HS-5 (cell line): ENCODE measurements around the gene TMEM19.
A peak's percentile ranks its signal among the peaks of the same experiment; 100 is the strongest.

Experiments
- DNase-seq: peaks from one replicate; pipeline ENCODE4 v3.0.0-alpha.2; 2012; ENCODE audit warnings: low read depth

Gene TMEM19

DNA sequence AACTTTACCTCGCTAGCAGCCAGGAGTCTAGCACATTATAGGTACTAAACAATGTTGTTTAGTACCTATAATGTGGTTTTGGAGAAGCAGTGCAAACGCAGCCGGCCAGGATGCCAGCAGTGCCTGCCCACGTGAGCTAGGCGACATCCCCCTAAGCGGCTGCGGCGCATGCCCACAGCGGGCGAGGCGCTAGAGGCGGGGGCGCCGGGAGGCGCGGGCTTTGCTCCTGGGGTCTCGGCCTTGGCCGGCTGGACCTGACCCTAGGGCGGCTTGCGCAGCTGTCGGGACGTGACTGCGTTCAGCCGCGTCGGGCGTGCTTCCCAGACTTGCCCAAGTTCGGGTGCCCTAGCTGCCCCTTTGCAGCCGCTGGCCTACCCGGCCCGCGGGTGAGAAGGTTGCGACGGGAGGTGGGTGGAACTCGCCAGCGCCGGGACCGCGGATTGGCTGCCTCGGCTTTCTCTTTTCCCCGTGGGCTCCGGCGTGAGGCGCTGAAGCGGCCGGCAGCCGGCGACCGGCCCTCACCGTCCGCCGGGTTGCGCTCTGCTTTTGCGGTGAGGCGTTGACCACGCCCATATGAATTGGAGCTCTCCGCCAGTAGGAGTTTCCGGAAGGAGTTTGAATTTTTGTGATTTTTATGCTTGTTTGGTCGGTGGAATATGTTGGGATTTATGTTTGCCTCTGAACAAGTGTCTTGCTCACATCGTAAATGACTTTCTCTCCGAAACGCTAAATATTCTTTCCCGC lies at the start of gene TMEM19:
TSS of gene TMEM19 (plus strand) at position 169 of the 744 bp plus-strand sequence. CDS start 599 bp downstream, outside the sequence.
- peak; percentile 65 for DNase-seq

DNA sequence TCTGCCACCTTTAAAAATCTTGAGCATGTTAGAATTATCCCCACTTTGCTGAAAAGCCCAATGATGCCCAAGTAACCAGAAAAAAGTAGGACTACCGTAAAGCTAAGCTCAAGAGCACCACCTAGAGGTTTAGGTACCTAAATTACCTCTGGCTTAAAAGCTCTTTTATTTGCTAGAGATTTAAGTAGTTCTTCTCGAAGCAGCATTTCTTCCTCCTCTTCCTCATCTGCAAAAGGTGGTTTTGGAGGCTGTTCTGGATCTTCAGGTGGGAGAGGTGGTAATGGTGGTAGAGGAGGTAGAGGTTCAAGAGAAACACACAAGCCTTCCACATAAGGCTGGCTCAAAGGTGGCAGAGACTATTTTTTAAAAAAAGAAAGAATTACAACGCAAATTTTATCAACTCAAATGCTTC lies 49.2 kb upstream of the TMEM19 start:
- DNase-seq = peak; percentile 22

DNA sequence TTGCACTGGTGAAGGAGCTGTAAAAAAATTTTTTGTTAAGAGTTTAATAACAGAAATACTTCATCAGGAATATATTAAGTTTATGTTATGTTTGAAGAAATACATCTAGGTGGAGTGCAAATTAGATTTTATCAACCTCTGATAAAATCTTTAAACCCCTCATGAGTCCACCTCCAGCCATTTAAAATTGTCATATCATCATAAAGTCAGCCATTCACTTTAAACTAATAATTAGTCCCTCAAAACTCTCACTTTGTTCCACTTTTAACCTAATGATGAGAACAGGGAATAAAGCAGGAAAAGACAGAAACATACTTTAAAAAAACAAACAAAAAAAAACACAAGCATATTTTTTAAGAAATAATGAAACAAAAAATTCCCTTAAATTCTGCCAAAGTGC lies 47.4 kb upstream of the TMEM19 start:
- no peak for DNase-seq

DNA sequence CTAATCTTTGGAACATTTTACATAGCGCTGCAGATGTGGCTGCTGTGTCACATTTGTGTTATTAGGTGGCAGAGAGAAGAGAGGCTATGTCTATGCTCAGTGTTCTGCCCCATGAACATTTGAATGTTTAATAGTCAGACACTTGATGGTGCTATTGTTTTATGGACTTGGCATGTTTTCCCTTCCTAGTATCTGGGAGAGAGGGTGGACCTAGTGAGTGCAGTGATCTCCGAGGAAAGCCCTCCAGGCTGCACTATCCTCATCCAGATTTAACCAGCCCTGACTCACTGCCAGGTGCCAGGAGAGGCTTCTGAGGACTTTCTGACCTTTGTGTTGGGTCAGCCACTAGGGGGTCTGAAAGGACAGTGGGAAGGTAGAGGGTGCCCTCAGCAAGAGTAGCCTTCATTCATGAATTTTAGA lies 46.5 kb upstream of the TMEM19 start:
- DNase-seq = no peak

DNA sequence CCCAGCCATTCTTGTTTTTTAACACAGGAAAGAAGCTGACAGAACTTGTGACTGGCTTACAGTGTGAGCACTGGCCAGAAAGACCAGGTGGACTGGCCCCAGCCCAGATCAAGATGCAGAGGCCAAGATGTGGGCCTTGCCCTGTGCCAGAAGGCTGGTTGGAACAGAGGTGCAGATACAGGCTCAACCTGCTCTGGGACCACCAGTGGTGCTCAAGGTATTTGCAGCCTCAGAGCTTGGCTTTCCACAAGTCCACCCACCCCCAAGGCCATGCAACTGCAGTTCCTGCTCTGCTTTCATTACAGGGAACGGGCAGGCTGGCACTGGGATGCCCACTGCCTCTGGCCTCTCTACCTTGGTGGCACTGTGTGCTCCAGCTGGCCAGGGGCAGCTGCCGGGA lies 45.6 kb upstream of the TMEM19 start:
- no peak for DNase-seq

DNA sequence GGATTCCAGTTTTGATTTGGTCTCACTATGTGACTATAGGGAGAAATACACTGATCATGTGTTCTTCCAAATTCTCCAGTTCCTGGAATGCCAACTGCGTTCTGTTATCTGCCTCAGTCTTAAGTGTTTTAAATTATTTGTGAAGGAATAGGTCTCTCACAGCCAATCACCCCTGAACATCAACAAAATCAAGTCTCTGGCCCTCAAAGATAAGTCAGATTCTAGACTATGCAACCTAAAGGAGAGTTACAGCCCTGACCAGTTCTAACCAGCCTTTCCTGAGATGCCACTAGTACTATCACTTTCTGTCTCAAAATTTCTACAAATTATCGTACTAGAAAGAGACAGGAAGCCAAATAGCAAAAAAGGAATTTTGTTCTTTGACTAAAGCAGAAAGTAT lies 44.5 kb upstream of the TMEM19 start:
- no peak for DNase-seq

GRCh38 chr12:71642264-71642663 lies 43.6 kb upstream of the TMEM19 start:
- no peak for DNase-seq

GRCh38 chr12:71645268-71645667 lies 40.6 kb upstream of the TMEM19 start:
- DNase-seq = no peak

DNA sequence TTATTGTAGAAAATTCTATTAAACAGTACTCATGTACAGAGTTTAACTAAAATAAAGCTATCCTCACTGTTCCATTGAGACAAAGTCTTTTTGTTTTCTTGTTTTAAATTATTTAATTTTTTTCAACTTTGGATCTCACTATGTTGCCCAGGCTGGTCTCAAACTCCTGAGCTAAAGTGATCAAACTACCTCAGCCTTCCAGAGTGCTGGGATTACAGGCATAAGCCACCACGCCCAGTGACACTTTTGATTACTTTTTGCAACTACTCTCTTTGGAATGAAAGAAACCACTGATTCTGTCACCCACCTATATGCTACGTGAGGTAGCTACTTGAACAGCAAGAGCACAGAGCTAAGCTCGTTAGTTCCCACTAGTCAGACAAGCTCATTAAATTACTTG lies 39.4 kb upstream of the TMEM19 start:
- DNase-seq = no peak

- DNase-seq = no peak
Measured at GRCh38 chr12:71648537-71648936, 37.3 kb upstream of the TMEM19 start.

GRCh38 chr12:71649401-71649800 lies 36.5 kb upstream of the TMEM19 start:
- no peak for DNase-seq

DNA sequence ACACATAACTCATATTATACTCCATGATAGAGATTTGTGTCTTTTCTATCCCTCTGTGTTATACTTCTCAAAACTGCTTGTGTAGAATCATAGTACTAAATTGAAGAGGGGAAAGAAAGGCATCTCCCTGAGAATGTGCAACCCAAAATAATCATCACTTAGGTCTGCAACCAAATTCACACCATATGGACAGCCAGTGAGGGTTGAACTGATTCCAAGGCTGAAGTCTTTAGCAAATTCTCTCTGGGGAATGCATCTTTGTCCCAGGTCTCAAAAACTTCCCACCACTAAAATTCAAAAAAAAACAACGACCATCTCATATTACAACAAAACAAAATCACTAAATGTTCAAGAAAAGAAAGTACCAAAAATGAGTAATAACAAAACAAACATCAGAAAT lies 33.2 kb upstream of the TMEM19 start:
- no peak for DNase-seq

- no peak for DNase-seq
Measured at GRCh38 chr12:71653137-71653536, 32.7 kb upstream of the TMEM19 start.

GRCh38 chr12:71654200-71654599 lies 31.7 kb upstream of the TMEM19 start:
- DNase-seq = no peak

DNA sequence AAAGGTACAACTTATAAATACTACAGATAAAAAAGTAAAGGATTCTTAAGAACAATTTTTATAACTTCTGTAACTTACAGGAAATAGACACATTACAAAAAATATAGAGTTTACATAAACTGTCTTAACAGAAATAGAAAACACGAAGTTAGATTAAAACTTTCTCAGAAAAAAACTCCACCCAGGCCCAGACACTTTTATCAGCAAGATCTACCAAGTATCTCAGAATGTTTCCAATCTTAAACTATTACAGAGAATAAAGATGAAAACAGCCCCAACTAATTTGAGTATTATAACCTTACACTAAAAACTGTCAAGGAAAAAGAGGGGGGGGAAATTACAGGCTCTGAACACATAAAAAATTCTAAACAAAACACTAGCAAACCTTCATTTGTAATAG lies 30.4 kb upstream of the TMEM19 start:
- DNase-seq = no peak

- no peak for DNase-seq
Measured at GRCh38 chr12:71655907-71656306, 30.0 kb upstream of the TMEM19 start.

GRCh38 chr12:71656740-71657139 lies 29.1 kb upstream of the TMEM19 start:
- DNase-seq = no peak

- DNase-seq = peak; percentile 29
Measured at GRCh38 chr12:71661977-71662530, 23.8 kb upstream of the TMEM19 start.

- DNase-seq = peak; percentile 32
Measured at GRCh38 chr12:71662849-71663560, 22.9 kb upstream of the TMEM19 start.

DNA sequence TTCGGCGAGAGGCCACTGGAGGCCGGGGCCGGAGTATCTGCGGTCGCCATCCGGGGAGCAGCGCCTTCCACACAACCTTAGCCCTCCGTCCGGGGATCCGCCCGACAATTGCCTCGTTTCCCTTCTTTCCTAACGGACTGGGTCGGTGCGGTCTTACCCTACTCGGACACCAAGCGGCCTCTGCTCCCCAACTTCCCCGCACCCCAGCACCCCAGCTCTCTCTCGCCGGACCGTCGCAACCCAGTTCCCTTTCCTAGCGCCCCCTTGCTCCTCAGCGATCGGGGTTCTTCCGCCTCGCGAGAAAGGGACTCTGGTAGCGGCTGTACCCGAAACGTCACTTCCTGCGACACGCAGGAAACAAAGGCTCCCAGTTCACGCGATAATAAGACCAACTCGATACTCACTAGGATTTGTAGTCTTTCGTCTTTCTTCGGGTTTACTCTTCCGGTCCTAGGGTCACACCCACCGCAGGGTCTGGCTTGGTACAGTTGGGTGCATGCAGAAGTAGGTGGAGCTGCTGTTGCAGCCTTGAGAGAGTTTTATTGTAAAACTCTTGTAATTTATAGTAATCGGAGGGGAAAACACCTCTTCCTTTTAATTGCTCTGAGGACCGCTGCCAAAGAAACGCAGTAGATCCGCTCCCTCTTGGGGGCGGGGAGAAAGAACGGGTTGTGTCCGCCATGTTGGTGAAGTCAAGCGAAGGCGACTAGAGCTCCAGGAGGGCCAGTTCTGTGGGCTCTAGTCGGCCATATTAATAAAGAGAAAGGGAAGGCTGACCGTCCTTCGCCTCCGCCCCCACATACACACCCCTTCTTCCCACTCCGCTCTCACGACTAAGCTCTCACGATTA lies 22.1 kb upstream of the TMEM19 start, which contains the start of the genes THAP2 and ZFC3H1:
TSS of gene THAP2 (plus strand) at position 741 of the 850 bp plus-strand sequence. CDS start 209 bp downstream, outside the sequence.
TSS of gene ZFC3H1 (minus strand) at position 288 of the 850 bp plus-strand sequence. CDS start at position 50, 238 bp downstream.
- peak; percentile 98 for DNase-seq

GRCh38 chr12:71664411-71665089 lies 21.3 kb upstream of the TMEM19 start:
- DNase-seq = no peak
